ENCODE measurements around the gene GSTO2. TPM values are rescaled to one million over a fixed set of nuclear protein-coding genes. Genes with fewer than 3 reads are reported as not detected.

GSTO2 gene
- total and polyA plus RNA-seq, 10 of the 15 experiments (the other 5 are each of a cell fraction or from before 2014, with no cell fraction given) = 0.16 to 0.86 (median 0.46) TPM

- H3K27me3 ChIP-seq (replicated peaks in 1 of 2; ENCODE audit: control insufficient read depth in 2 of 2, insufficient read depth in 2 of 2, low read length in 1 of 2) = no peaks in the 10 kb centered on the region
- no peak overlapping the region for H3K9ac ChIP-seq (ENCODE audit: control insufficient read depth, insufficient read depth, low read length)
- H3K27ac ChIP-seq (ENCODE audit: control insufficient read depth, insufficient read depth) = no peak overlapping the region
- DNase-seq (ENCODE audit: low read depth, low spot score) (no peak), ATAC-seq (no peak), FAIRE-seq (no peak)
- intact Hi-C loops (cut with micrococcal nuclease; ENCODE audit: unreplicated experiment) (no loop called here), in situ Hi-C loops (cut with MboI) (loop anchor here (5.0 to 10.0 kb wide), 2 partner anchors 33 to 51 kb away; no protein-coding TSS in a partner anchor)
- TF ChIP-seq, protein P1, sequence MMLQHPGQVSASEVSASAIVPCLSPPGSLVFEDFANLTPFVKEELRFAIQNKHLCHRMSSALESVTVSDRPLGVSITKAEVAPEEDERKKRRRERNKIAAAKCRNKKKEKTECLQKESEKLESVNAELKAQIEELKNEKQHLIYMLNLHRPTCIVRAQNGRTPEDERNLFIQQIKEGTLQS (IDR thresholded peaks at IDR 0.05; ENCODE audit: borderline replicate concordance, extremely low read depth, low read depth, low read length) = no peak
- TF ChIP-seq HSF1 (IDR thresholded peaks at IDR 0.05; ENCODE audit: low read depth, low read length) (no peak), BHLHE40 (IDR thresholded peaks at IDR 0.05; ENCODE audit: borderline replicate concordance in 1 of 2, low read depth in 2 of 2, low read length in 1 of 2) (no peak), EP300 (IDR thresholded peaks at IDR 0.05; ENCODE audit: borderline replicate concordance in 1 of 2, control insufficient read depth in 1 of 2, low read depth in 2 of 2, low read length in 2 of 2) (no peak), RBBP5 (conservative IDR thresholded peaks at IDR 0.05) (no peak), LARP7 (IDR thresholded peaks at IDR 0.05) (no peak), TCF3 (IDR thresholded peaks at IDR 0.05; ENCODE audit: borderline replicate concordance, insufficient read depth, low read depth, low read length) (no peak), ZBTB40 (IDR thresholded peaks at IDR 0.05; ENCODE audit: borderline replicate concordance) (no peak)
- TF ChIP-seq, protein P2, sequence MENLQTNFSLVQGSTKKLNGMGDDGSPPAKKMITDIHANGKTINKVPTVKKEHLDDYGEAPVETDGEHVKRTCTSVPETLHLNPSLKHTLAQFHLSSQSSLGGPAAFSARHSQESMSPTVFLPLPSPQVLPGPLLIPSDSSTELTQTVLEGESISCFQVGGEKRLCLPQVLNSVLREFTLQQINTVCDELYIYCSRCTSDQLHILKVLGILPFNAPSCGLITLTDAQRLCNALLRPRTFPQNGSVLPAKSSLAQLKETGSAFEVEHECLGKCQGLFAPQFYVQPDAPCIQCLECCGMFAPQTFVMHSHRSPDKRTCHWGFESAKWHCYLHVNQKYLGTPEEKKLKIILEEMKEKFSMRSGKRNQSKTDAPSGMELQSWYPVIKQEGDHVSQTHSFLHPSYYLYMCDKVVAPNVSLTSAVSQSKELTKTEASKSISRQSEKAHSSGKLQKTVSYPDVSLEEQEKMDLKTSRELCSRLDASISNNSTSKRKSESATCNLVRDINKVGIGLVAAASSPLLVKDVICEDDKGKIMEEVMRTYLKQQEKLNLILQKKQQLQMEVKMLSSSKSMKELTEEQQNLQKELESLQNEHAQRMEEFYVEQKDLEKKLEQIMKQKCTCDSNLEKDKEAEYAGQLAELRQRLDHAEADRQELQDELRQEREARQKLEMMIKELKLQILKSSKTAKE (IDR thresholded peaks at IDR 0.05; ENCODE audit: low read depth, poor library complexity, severe bottlenecking) = no peak
- no peak overlapping the region for H2AFZ ChIP-seq (ENCODE audit: control insufficient read depth, low read depth, low read length)
- BruUV-seq (replicated peaks) = no TSS peak
- H4K20me1 ChIP-seq (ENCODE audit: control insufficient read depth, insufficient read depth) = no peaks in the 10 kb centered on the region
- H3K4me2 ChIP-seq (ENCODE audit: control insufficient read depth, insufficient read depth) = no peak overlapping the region
- H3K79me2 ChIP-seq (ENCODE audit: control insufficient read depth, insufficient read depth, low read length) = no peaks in the 10 kb centered on the region
- peaks cover 26% of the 10 kb centered on the region for H3K4me1 ChIP-seq (ENCODE audit: control insufficient read depth, insufficient read depth, low read length)
- H3K4me3 ChIP-seq = no peak overlapping the region
- CTCF ChIA-PET = interaction anchor here (1.4 to 12.8 kb wide), 3 partner anchors 37 to 71 kb away, joined by 4 to 419 read pairs (median 333); no protein-coding TSS in a partner anchor
- SMC1A ChIA-PET (ENCODE audit: uncharacterized antibody, unreplicated experiment) = interaction anchor here (0.7 to 10.5 kb wide), 4 partner anchors 24 to 53 kb away, joined by 3 to 187 read pairs (median 7); no protein-coding TSS in a partner anchor
- POLR2A ChIA-PET = interaction anchor here (2.0 kb wide), 1 partner anchor 16 kb away, joined by 9 read pairs; no protein-coding TSS in a partner anchor
- no peaks in the 10 kb centered on the region for H3K9me3 ChIP-seq (replicated peaks; ENCODE audit: control insufficient read depth, insufficient read depth, low read length)
- H3K36me3 ChIP-seq (ENCODE audit: control insufficient read depth in 2 of 2, insufficient read depth in 2 of 2, low read length in 1 of 2) = no peaks in the 10 kb centered on the region
- RAD21 ChIA-PET (ENCODE audit: unreplicated experiment) = no interaction called here
These were observed 76.5 kb downstream of the GSTO2 start for GRCh38 chr10:104345515-104345914.

Measured in GM12878 (cell line).